A673 (cell line): ENCODE measurements around the gene IFT27.
"Not testable (repeated sequence)": the region's sequence is repeated elsewhere in the genome, so short reads cannot be mapped to it uniquely, and the experiment has no call there.

Experiments
- EZH2 ChIP-seq: fragments of 200-600 bp; sonication (generic); IDR thresholded peaks from 2 replicates; pipeline ENCODE4 v1.6.1; 2017; ENCODE audit warnings: borderline replicate concordance, low read depth, mild to moderate bottlenecking, mixed read lengths, antibody characterized with exemption, low read length; ENCODE audit not compliant: poor library complexity, severe bottlenecking
- TF ChIP-seq, protein P1 (sequence below): fragments of 300-800, 200-600 bp; sonication (generic); conservative IDR thresholded peaks from 2 replicates; pipeline ENCODE4 v1.5.1; 2017; ENCODE audit warnings: low read depth, mild to moderate bottlenecking, antibody characterized with exemption, low read length, moderate library complexity, mixed read lengths

GRCh38 chr22:36731321-36731720, 44.6 kb downstream of the IFT27 start:
- TF ChIP-seq EZH2, result not testable (repeated sequence)
- TF ChIP-seq, protein P1, sequence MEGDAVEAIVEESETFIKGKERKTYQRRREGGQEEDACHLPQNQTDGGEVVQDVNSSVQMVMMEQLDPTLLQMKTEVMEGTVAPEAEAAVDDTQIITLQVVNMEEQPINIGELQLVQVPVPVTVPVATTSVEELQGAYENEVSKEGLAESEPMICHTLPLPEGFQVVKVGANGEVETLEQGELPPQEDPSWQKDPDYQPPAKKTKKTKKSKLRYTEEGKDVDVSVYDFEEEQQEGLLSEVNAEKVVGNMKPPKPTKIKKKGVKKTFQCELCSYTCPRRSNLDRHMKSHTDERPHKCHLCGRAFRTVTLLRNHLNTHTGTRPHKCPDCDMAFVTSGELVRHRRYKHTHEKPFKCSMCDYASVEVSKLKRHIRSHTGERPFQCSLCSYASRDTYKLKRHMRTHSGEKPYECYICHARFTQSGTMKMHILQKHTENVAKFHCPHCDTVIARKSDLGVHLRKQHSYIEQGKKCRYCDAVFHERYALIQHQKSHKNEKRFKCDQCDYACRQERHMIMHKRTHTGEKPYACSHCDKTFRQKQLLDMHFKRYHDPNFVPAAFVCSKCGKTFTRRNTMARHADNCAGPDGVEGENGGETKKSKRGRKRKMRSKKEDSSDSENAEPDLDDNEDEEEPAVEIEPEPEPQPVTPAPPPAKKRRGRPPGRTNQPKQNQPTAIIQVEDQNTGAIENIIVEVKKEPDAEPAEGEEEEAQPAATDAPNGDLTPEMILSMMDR, result not testable (repeated sequence)
